ENCODE measurements around the gene DNAAF5.

DNA sequence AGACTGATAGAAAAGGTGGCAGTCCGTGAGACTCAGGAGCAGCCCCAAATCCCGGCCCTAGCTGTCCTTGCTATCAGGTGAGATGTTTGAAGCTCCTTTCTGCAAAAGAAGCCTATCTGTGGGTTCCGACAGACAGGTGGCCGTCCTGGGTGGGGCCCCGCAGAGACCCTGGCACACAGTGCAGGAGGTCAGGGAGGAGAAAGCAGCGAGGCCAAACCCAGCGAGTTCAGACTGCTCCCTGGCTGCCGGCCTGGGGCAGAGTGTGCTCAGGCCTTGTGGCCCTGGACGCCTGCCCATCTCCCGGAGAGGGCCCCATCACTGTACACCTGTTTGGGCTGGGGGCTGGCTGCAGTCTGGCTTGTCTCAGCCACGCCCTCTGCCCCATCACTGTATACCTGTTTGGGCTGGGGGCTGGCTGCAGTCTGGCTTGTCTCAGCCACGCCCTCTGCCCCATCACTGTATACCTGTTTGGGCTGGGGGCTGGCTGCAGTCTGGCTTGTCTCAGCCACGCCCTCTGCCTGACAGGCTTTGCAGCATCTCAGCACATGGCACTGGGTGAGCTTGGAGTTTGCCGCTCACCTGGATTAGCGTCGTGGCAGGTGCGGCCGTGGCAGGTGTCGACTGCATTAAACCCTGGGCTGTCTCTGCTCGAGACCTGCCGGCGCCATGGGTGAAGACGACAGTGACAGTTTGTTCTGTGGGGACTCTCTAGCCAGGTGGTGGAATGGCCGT, 12.4 kb downstream of the DNAAF5 start:
- no peak for TF ChIP-seq POLR2A (IDR thresholded peaks at IDR 0.05)
- TF ChIP-seq, protein P1, sequence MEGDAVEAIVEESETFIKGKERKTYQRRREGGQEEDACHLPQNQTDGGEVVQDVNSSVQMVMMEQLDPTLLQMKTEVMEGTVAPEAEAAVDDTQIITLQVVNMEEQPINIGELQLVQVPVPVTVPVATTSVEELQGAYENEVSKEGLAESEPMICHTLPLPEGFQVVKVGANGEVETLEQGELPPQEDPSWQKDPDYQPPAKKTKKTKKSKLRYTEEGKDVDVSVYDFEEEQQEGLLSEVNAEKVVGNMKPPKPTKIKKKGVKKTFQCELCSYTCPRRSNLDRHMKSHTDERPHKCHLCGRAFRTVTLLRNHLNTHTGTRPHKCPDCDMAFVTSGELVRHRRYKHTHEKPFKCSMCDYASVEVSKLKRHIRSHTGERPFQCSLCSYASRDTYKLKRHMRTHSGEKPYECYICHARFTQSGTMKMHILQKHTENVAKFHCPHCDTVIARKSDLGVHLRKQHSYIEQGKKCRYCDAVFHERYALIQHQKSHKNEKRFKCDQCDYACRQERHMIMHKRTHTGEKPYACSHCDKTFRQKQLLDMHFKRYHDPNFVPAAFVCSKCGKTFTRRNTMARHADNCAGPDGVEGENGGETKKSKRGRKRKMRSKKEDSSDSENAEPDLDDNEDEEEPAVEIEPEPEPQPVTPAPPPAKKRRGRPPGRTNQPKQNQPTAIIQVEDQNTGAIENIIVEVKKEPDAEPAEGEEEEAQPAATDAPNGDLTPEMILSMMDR (IDR thresholded peaks at IDR 0.05): no peak
